Caco-2 (cell line): Measurements from ENCODE around the gene WDR86. TPM values are rescaled to one million over a fixed set of nuclear protein-coding genes. Genes with fewer than 3 reads are reported as not detected.

ENCODE experiments used
- BruUV-seq: library from RNA; stranded (reverse); fragments of 400-500 nt; replicated peaks from 2 replicates; lab custom pipeline; 2021; lab: Mats Ljungman, UMichigan
- CTCF ChIA-PET: fragments of 300-600 bp; sonication (Branson Sonifier 250); formaldehyde crosslinking; loops from one replicate; lab custom pipeline; 2022; ENCODE audit warnings: antibody characterized with exemption; lab: Charles Lee
- POLR2A ChIA-PET: fragments of 300-600 bp; sonication (Branson Sonifier 250); formaldehyde crosslinking; loops from one replicate; lab custom pipeline; 2022; ENCODE audit warnings: antibody characterized with exemption; lab: Charles Lee
- DNase-seq, 2 experiments: peaks; one replicate each; pipeline versions ENCODE4 v3.0.0 to v3.0.0-alpha.2; 2020 to 2022
- H3K27me3 ChIP-seq: replicated peaks from 2 replicates; pipeline ENCODE4 v1.6.0; 2011; ENCODE audit warnings: low read length; ENCODE audit not compliant: control insufficient read depth, insufficient read depth
- H3K36me3 ChIP-seq: 2 replicates; pipeline ENCODE4 v1.5.1; 2011; ENCODE audit warnings: low read length; ENCODE audit not compliant: control insufficient read depth, insufficient read depth
- H3K4me1 ChIP-seq: fragments of 250-450 bp; sonication (Bioruptor Pico); 2 replicates; pipeline ENCODE4 v1.5.1; 2020; ENCODE audit warnings: mild to moderate bottlenecking
- H3K4me3 ChIP-seq: 2 replicates; pipeline ENCODE4 v1.5.1; 2011; ENCODE audit warnings: low read depth, mild to moderate bottlenecking, control low read depth, low read length
- H3K9me3 ChIP-seq: fragments of 250-450 bp; sonication (Bioruptor Pico); 2 replicates; pipeline ENCODE4 v1.5.1; 2020; ENCODE audit warnings: mild to moderate bottlenecking, moderate library complexity
- H3K27ac Mint-ChIP-seq: one replicate; pipeline ENCODE4 v1.8.0; 2022; ENCODE audit warnings: mixed read lengths; ENCODE audit not compliant: unreplicated experiment
- H3K27me3 Mint-ChIP-seq: one replicate; pipeline ENCODE4 v1.8.0; 2022; ENCODE audit warnings: mixed read lengths; ENCODE audit not compliant: insufficient read depth, unreplicated experiment
- H3K36me3 Mint-ChIP-seq: one replicate; pipeline ENCODE4 v1.8.0; 2022; ENCODE audit warnings: mild to moderate bottlenecking, mixed read lengths; ENCODE audit not compliant: insufficient read depth, unreplicated experiment
- H3K4me1 Mint-ChIP-seq: one replicate; pipeline ENCODE4 v1.8.0; 2022; ENCODE audit warnings: low read depth, mixed read lengths; ENCODE audit not compliant: unreplicated experiment
- H3K4me3 Mint-ChIP-seq: one replicate; pipeline ENCODE4 v1.8.0; 2022; ENCODE audit warnings: mild to moderate bottlenecking, moderate library complexity, mixed read lengths; ENCODE audit not compliant: unreplicated experiment
- H3K9me3 Mint-ChIP-seq: one replicate; pipeline ENCODE4 v1.8.0; 2022; ENCODE audit warnings: mixed read lengths; ENCODE audit not compliant: unreplicated experiment
- CTCF ChIP-seq, 2 experiments: fragments of 200-600 bp in 1 of 2; IDR thresholded peaks; 1 replicate in 1 of 2; 2 replicates in 1 of 2; pipeline versions ENCODE4 v1.5.1 to v1.8.0; 2011 to 2022; ENCODE audit warnings: antibody characterized with exemption in 1 of 2, control low read depth in 1 of 2, inconsistent platforms in 1 of 2, low read depth in 1 of 2, low read length in 1 of 2, mild to moderate bottlenecking in 1 of 2, moderate library complexity in 1 of 2; ENCODE audit not compliant: insufficient read depth in 1 of 2, severe bottlenecking in 1 of 2, unreplicated experiment in 1 of 2
- intact Hi-C: fragments of 100-400 bp; cut with micrococcal nuclease; formaldehyde crosslinking; loops from one replicate; pipeline ENCODE4 v1.10.0; 2022; ENCODE audit not compliant: unreplicated experiment
- total RNA-seq: library from RNA; stranded (reverse); gene quantifications from 2 replicates; pipeline ENCODE4 v1.2.3, GENCODE V29; 2022

The WDR86 gene
- total RNA-seq, 1 experiment from 2014 or later = 0.52 TPM

- Mint-ChIP-seq H3K4me3 (no peak overlapping the region), H3K9me3 (no peaks in the 10 kb centered on the region), H3K36me3 (no peaks in the 10 kb centered on the region), H3K27ac (no peak overlapping the region), H3K4me1 (no peaks in the 10 kb centered on the region), H3K27me3 (peaks cover 7% of the 10 kb centered on the region)
- no peak for DNase-seq
- Histone ChIP-seq H3K9me3 (no peaks in the 10 kb centered on the region), H3K27me3 (no peaks in the 10 kb centered on the region; the same call in 1 of the 2 replicates), H3K4me1 (no peaks in the 10 kb centered on the region), H3K4me3 (no peak overlapping the region), H3K36me3 (no peaks in the 10 kb centered on the region)
- no peak for TF ChIP-seq CTCF (IDR thresholded peaks at IDR 0.05; ENCODE audit: insufficient read depth in 1 of 2, low read depth in 1 of 2, low read length in 1 of 2, severe bottlenecking in 1 of 2, unreplicated experiment in 1 of 2)
- intact Hi-C loops = no loop called here
- no TSS peak for BruUV-seq
- CTCF ChIA-PET = no interaction called here
- POLR2A ChIA-PET = no interaction called here
Measured at GRCh38 chr7:151387161-151388006, 22.5 kb downstream of the WDR86 start.

GRCh38 chr7:151386301-151387160 is 23.3 kb downstream of the WDR86 start:
- peaks cover 6% of the 10 kb centered on the region for H3K4me1 ChIP-seq
- no peak for DNase-seq
- Mint-ChIP-seq H3K4me3 (no peak overlapping the region), H3K27me3 (peaks cover 9% of the 10 kb centered on the region), H3K27ac (no peak overlapping the region), H3K9me3 (no peaks in the 10 kb centered on the region), H3K36me3 (no peaks in the 10 kb centered on the region), H3K4me1 (no peaks in the 10 kb centered on the region)
- no peaks in the 10 kb centered on the region for H3K9me3 ChIP-seq
- POLR2A ChIA-PET = no interaction called here
- no peak for TF ChIP-seq CTCF (IDR thresholded peaks at IDR 0.05; ENCODE audit: insufficient read depth in 1 of 2, low read depth in 1 of 2, low read length in 1 of 2, severe bottlenecking in 1 of 2, unreplicated experiment in 1 of 2)
- H3K27me3 ChIP-seq = no peaks in the 10 kb centered on the region; the same call in 1 of the 2 replicates
- BruUV-seq = no TSS peak
- CTCF ChIA-PET = no interaction called here
- H3K36me3 ChIP-seq = no peaks in the 10 kb centered on the region
- intact Hi-C loops = no loop called here
- no peak overlapping the region for H3K4me3 ChIP-seq

GRCh38 chr7:151385626-151386300 is 24.1 kb downstream of the WDR86 start:
- no peak for DNase-seq
- Histone ChIP-seq H3K4me3 (no peak overlapping the region), H3K27me3 (no peaks in the 10 kb centered on the region; the same call in 1 of the 2 replicates), H3K9me3 (no peaks in the 10 kb centered on the region), H3K4me1 (peaks cover 11% of the 10 kb centered on the region), H3K36me3 (no peaks in the 10 kb centered on the region)
- BruUV-seq = no TSS peak
- TF ChIP-seq CTCF (IDR thresholded peaks at IDR 0.05; ENCODE audit: insufficient read depth in 1 of 2, low read depth in 1 of 2, low read length in 1 of 2, severe bottlenecking in 1 of 2, unreplicated experiment in 1 of 2) = no peak
- H3K9me3 Mint-ChIP-seq = no peaks in the 10 kb centered on the region
- no peak overlapping the region for H3K4me3 Mint-ChIP-seq
- CTCF ChIA-PET = no interaction called here
- no peaks in the 10 kb centered on the region for H3K4me1 Mint-ChIP-seq
- intact Hi-C loops = no loop called here
- POLR2A ChIA-PET = no interaction called here
- H3K27ac Mint-ChIP-seq = no peak overlapping the region
- no peaks in the 10 kb centered on the region for H3K36me3 Mint-ChIP-seq
- peaks cover 9% of the 10 kb centered on the region for H3K27me3 Mint-ChIP-seq
